Measurements from ENCODE around the gene ARHGAP15.

The ARHGAP15 gene

GRCh38 chr2:143700865-143701264 lies 571.6 kb downstream of the ARHGAP15 start:
- no peak for DNase-seq

DNA sequence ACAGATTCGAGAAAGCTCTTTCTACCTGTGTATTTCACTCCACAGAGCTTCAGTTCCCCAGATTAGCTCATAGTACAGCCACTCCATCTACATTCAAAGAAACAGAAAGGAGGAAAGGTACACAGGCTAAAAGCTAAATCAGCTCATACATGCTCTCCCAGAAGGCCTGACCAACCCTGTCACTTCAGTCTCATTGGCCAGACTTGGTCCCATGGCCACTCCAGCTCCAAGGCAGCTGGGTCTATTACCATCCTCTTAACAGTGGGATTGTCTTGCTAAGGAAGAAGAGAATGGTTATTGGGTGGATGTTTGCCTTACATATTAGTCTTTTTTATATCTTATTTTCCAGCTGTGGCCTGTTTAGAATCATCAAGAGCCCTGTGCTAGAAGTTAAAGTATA lies 572.6 kb downstream of the ARHGAP15 start:
- no peak for DNase-seq

DNA sequence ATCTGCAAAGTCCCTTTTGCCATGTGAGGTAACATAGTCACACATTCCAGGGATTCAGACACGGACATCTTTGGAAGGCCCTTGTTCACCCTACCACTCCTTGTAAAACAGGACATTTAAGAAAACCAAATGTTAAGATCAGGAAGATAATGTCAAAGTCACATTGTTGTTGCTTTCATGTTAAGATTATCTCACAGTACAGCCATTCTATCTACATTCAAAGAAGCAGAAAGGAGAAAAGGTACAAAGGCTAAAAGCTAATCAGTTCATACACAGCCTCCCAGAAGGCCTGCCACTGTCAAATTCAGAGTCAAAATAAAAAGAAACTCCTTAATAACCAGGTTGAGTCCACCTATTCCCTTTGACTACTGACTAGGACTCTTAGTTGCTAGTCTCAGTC lies 573.7 kb downstream of the ARHGAP15 start:
- no peak for DNase-seq

DNA sequence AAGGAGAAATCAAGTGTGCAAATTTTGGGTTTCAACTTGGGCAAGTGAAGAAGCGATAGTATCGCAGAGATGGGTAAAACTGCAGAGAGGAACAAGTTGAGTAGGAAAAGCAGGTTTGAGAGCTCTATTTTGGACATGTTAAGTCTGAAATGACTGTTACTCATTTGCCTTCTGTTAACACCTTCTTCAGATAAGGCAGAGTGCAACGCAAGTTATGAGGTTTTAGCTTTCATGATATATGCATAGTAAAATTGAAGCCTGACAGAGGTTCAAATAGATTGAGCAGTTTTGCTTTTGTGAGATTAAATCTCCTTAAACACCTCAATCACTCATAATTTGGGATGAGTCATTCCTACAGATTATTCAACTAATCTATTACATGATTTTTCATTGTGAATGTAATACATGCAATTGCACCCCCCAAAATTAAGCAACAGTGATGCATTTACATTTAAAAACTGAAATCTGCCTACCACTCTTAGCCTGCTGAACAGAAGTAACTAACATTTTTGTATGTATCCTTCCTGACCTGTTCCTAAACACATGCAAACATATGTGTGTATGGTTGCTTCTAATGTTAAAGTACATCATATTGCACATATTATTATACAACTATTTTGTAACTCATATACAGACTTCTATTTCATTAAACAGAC lies 575.4 kb downstream of the ARHGAP15 start:
- DNase-seq: no peak

- no peak for DNase-seq
Observed at GRCh38 chr2:143705108-143705707, 576.0 kb downstream of the ARHGAP15 start.

DNA sequence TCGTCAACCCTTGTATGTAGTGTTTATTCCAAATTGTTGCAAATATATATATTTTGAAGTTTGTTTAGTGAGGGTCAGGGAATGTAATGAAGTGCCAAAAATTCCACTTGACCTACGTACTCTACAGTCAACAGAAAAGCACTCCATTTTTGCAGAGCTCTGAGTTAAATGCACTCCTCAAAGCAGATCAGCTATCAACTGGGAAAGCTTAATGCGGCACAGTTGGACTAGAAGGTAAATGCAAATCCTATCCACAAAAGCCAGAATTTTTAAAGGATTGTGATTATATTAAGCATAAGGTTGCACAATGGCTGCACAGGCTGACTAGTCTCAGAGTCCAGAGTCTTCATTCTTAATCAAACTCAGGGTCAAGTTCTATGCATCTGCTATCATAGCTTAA lies 577.1 kb downstream of the ARHGAP15 start:
- DNase-seq: no peak

DNA sequence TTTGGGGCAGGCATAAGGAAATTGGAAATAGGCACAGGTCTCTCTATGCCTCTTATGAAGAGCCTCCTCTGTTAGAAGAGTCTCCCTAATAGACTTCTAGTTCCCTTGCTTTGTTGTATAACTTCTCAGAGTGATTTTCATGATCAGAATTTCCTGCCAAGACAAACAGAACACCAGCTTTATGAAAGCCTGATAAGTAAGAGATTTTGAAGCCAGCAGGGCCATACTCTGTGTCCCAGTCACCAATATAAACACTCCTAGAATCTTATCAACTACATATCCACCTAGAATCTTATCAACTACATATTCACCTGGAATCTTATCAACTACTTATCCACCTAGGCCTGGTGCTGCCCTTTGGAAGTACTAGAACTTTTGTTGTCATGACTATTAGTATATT lies 579.5 kb downstream of the ARHGAP15 start:
- DNase-seq: no peak

DNA sequence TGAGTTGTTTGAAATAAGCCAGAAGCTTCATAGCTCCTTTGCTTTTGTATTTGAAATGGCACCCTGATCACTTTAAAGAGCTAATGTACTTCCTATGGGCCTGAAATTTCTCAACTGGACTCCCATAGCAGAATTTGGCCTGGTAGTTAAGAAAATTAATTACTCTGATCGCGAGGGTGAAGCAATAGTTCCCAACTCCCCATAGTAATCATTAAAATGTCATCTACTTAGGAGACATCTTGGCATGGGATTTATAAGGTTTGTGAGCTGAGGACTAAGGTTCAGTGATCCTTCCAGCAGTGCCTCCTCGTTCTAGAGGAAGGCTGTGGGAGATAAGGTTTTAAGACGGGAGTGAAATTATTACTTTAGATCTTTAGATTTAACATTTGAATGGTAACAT lies 581.0 kb downstream of the ARHGAP15 start:
- no peak for DNase-seq

- DNase-seq: no peak
Observed at GRCh38 chr2:143710879-143711278, 581.7 kb downstream of the ARHGAP15 start.

DNA sequence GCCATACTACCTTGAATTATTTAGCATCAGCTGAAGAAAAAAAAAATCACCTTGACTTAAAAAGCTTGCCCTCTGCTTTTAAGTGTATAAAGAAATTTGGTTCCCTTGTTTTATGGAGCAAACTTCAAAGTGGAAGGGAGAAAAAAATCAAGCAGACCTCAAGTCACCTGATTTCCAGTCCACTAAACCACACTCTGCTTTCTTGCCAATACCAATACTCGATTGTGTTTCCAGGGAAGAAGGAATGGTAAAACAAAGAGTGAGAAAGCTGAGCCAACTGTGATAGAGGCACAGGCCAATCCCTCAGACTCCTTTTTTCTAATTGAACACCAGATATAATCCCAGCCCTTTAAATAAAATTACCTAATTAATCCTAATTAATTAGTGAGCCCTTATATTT lies 587.3 kb downstream of the ARHGAP15 start:
- DNase-seq: no peak

GRCh38 chr2:143717053-143717452 lies 587.8 kb downstream of the ARHGAP15 start:
- no peak for DNase-seq

- DNase-seq: no peak
Observed at GRCh38 chr2:143717536-143718168, 588.4 kb downstream of the ARHGAP15 start.

- no peak for DNase-seq
Observed at GRCh38 chr2:143718745-143719144, 589.5 kb downstream of the ARHGAP15 start.

GRCh38 chr2:143719406-143719805 lies 590.2 kb downstream of the ARHGAP15 start:
- no peak for DNase-seq

DNA sequence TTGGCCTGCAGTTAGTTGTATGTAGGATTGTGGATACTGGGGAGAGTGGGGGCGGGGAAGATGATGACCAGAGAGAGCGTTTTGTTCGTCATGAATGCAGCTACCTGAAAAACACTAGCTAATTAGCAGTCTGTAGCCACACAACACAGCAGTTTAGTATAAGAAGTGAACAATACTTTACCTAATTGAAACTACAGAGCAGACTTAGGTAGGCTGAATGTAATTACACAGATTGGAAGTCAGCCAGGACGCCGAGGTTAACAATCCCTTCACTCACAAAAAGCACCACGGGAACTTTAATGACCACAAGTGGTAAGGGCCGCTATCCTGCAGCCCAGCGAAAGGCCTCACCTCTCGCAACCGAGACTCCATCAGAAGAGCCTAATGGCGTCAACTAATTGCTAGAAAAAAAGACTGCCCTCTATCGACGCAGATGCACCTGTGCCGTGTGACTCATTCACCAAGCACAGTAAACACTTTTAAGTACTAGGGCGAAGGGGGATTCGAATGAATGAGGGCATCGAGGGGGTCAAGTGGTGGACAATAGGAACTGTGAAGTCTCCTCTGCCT lies 591.0 kb downstream of the ARHGAP15 start:
- DNase-seq: no peak

GRCh38 chr2:143725400-143725799 lies 596.2 kb downstream of the ARHGAP15 start:
- DNase-seq: no peak

DNA sequence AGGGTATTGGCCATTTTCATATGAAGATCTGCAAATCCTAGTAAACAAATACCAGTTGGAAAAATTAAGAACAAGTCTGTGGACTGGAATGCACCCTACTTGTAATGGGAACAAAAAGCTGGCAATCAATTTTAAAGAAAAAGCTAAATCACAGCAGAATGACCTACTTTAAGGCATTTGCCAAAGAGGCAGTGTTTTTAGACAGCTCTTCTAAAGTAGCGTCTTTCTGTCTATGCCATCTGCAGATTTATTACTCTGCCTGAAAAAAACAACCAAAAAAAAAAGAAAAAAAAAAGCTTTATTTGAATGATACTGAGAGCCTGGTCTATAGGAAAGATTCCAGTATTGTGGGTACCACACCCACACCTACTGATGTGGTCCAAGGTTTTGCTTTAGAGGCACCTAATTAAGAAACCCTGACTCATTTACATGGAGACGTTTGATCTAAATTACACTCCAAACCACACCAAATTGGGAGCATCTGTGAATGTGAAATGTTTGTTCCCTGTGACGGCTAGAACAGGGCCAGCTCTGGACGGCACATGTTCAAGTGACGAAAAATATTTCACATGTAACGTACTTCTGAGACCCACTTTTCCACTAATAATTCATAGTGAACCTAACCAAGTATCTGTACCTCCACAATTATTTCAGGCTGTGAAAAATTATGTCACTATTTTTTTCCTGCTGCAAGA lies 597.1 kb downstream of the ARHGAP15 start:
- DNase-seq: no peak

DNA sequence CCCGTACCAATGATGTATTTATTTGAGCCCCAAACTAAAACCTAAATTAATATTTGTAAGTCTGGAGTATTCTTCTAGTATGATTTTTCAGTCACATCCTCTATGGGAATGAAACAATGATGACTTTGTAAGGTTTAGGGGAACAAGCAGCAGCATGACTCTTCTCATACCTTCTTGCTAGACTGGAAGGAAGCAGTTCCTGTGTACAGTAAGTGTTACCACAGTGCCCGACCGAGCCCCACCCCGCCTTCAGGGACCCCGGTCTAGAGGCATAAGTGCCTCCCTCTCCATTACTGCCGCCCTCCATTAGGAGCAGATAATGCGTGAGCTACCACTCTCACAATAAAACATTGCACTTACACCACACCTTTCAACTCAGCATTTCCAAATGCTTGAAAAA lies 599.3 kb downstream of the ARHGAP15 start:
- no peak for DNase-seq

DNA sequence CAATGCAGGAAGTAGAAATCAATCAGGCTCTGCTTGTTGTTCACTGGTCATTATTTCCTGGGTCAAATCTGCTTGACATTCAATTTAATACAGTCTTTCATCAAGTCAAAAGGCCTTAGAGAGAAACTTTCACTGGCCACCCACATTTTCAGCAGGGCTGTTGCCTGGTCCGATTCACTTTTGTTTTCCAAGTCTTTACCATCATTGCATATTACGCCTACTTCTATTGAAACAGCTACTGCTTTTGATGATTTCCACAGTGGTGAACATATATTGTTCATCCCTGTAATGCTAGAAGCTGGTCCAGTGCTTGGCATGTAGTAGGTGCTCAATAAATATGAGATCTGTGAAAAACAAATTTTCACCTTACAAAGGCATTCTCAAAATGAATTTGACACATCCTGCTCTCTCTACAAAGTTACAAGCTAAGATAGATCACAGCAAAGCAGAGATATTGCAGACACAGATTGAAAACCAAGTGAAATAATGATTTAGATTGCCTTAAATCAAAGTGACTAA lies 600.1 kb downstream of the ARHGAP15 start:
- no peak for DNase-seq

- no peak for DNase-seq
Observed at GRCh38 chr2:143730155-143730952, 601.1 kb downstream of the ARHGAP15 start.

GRCh38 chr2:143730953-143731260 lies 601.7 kb downstream of the ARHGAP15 start:
- no peak for DNase-seq

DNA sequence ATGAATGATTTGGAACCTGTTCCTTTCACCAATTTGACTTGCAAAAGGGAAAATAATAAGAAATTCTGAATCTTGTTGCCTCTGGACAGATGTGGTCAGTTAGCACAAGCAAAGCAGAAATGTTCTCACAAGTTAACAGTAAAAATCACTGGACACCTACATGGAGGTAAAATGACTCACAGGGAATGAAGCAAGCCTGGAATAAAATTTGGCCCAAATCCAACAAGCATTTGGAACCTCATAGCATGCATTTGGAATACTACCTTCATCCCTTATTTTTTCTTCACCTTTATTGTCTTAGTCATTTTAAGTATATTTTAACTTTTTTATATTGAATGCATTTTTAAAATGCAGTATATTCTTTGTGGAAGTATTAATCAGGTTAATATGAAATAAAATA lies 602.9 kb downstream of the ARHGAP15 start:
- no peak for DNase-seq

- DNase-seq: no peak
Observed at GRCh38 chr2:143732871-143733270, 603.7 kb downstream of the ARHGAP15 start.

Measured in activated T-cell treated with anti-CD3 and anti-CD28 coated beads, Interleukin-2, amount 50 U/mL, for 1 hour (primary cell).